Gastroesophageal sphincter (tissue), 4 donors: Measurements from ENCODE around the gene MSANTD2. TPM values are rescaled to one million over a fixed set of nuclear protein-coding genes. Genes with fewer than 3 reads are reported as not detected.

Experiments used
- ATAC-seq: fragments of 150-250 bp; one replicate; pipeline ENCODE4 v1.9.1; 2016; ENCODE audit warnings: mild to moderate bottlenecking, moderate library complexity
- H3K27ac ChIP-seq, 4 donors: fragments of 200-600 bp; sonication (generic) in 3 of 4; 1 replicate in 3 of 4; 2 replicates in 1 of 4; pipeline ENCODE4 v1.5.1; 2016 to 2019
- H3K27me3 ChIP-seq: fragments of 200-600 bp; sonication (generic); one replicate; pipeline ENCODE4 v1.5.1; 2019
- H3K36me3 ChIP-seq, 2 donors: fragments of 200-600 bp; sonication (generic); one replicate each; pipeline ENCODE4 v1.5.1; 2019; ENCODE audit warnings: control low read depth in 1 of 2
- H3K4me1 ChIP-seq, 3 donors: fragments of 200-600 bp; sonication (generic); 1 replicate in 2 of 3; 2 replicates in 1 of 3; pipeline ENCODE4 v1.5.1; 2016 to 2019; ENCODE audit warnings: control low read depth in 2 of 3
- H3K4me3 ChIP-seq, 2 donors: fragments of 200-600 bp; sonication (generic); one replicate each; pipeline ENCODE4 v1.5.1; 2019; ENCODE audit warnings: mild to moderate bottlenecking in 1 of 2, moderate library complexity in 1 of 2
- H3K9me3 ChIP-seq, 3 donors: fragments of 200-600 bp; sonication (generic); one replicate each; pipeline ENCODE4 v1.5.1; 2017 to 2019; ENCODE audit warnings: control low read depth in 2 of 3
- EP300 ChIP-seq: sonication (generic); formaldehyde crosslinking; IDR thresholded peaks from one replicate; pipeline ENCODE4 v1.6.1; 2017; ENCODE audit warnings: antibody characterized with exemption, mild to moderate bottlenecking
- POLR2A ChIP-seq, 2 donors: fragments of 450-650 bp; IDR thresholded peaks; one replicate each; pipeline ENCODE4 v1.6.1; 2017; ENCODE audit warnings: antibody characterized with exemption in 2 of 2, mild to moderate bottlenecking in 2 of 2, moderate library complexity in 1 of 2
- POLR2AphosphoS5 ChIP-seq: sonication (generic); formaldehyde crosslinking; IDR thresholded peaks from one replicate; pipeline ENCODE4 v1.6.1; 2017; ENCODE audit warnings: antibody characterized with exemption
- WGBS, 2 donors: methylation state at CpG; one replicate each; pipeline ENCODE4 v1.1.5; 2018; ENCODE audit warnings: low coverage in 1 of 2; 5-methylcytosine and 5-hydroxymethylcytosine counted together
- total RNA-seq, 4 donors: library from RNA; depleted of rRNA; stranded (reverse); fragments of >200 nt; gene quantifications; one replicate each; pipeline ENCODE4 v1.1.0, GENCODE V29; 2016
- TF ChIP-seq, protein P1 (sequence below), 4 experiments: fragments of 200-600 bp in 2 of 4; fragments of 450-650 bp in 2 of 4; sonication (generic) in 1 of 4; IDR thresholded peaks; one replicate each; pipeline ENCODE4 v1.5.1; 2017 to 2019; ENCODE audit warnings: antibody characterized with exemption in 4 of 4, mild to moderate bottlenecking in 2 of 4, moderate library complexity in 2 of 4

MSANTD2 gene
- total RNA-seq, 4 donors from 2014 or later, result 7.0 to 34.9 (median 13.0) TPM

DNA sequence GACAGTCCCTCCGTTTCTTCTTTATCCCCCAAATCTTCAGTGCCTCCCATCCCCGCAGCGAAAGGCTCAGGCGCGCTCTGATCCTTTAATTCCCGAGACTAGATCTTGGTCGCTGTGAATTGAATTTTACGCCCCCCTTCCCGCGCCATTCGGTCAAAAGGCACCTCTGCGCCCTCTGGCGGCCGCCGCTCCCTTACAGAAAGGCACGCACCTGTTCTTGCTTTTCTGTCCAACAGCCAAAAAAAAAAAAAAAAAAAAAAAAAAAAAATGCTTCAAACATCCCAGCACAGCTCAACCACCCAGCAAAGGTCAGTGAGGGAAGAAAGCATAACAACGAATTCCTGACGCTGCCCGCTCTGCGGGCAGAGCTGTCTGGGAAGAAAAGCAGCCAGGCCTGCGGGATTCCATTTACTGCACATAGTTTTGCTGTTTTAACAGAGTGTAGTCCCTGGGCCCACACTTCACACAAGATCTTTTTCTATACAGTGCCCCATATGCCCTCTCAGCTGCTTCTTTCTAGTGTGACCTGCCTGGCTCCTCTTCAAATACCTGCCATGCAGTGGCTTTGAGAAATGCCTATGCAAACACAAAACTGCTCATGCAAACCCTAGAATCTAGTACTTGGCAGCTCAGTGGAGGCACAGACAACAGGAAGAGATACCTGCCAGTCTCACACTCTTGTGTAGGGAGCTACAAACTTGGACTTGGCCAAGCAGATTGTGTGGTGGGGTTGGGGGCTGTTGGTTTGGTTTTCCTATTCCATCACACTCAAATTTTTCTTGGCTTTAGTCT, 36.9 kb downstream of the MSANTD2 start:
- H3K27ac ChIP-seq, result peak overlapping the region in 3 of 4 donors; percentile 79 to 83 (median 82)
- H3K4me1 ChIP-seq, result peaks cover 0 to 52% (median 24%) of the 10 kb centered on the region in 3 donors
- ATAC-seq, result peak; percentile 15
- H3K9me3 ChIP-seq, result no peaks in the 10 kb centered on the region
- H3K27me3 ChIP-seq, result peaks cover 47% of the 10 kb centered on the region
- peaks cover 0 to 31% of the 10 kb centered on the region in 2 donors for H3K36me3 ChIP-seq
- peak; percentile 49 for TF ChIP-seq POLR2AphosphoS5
- TF ChIP-seq, protein P1, sequence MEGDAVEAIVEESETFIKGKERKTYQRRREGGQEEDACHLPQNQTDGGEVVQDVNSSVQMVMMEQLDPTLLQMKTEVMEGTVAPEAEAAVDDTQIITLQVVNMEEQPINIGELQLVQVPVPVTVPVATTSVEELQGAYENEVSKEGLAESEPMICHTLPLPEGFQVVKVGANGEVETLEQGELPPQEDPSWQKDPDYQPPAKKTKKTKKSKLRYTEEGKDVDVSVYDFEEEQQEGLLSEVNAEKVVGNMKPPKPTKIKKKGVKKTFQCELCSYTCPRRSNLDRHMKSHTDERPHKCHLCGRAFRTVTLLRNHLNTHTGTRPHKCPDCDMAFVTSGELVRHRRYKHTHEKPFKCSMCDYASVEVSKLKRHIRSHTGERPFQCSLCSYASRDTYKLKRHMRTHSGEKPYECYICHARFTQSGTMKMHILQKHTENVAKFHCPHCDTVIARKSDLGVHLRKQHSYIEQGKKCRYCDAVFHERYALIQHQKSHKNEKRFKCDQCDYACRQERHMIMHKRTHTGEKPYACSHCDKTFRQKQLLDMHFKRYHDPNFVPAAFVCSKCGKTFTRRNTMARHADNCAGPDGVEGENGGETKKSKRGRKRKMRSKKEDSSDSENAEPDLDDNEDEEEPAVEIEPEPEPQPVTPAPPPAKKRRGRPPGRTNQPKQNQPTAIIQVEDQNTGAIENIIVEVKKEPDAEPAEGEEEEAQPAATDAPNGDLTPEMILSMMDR (IDR thresholded peaks at IDR 0.05), result peak; percentile 57 to 77 (median 68)
- TF ChIP-seq EP300, result no peak
- WGBS, 2 donors, result 15 to 54% methylated on average over 3 to 9 of the region's 21 CpGs
- peak overlapping the region; percentile 10 to 58 for H3K4me3 ChIP-seq

DNA sequence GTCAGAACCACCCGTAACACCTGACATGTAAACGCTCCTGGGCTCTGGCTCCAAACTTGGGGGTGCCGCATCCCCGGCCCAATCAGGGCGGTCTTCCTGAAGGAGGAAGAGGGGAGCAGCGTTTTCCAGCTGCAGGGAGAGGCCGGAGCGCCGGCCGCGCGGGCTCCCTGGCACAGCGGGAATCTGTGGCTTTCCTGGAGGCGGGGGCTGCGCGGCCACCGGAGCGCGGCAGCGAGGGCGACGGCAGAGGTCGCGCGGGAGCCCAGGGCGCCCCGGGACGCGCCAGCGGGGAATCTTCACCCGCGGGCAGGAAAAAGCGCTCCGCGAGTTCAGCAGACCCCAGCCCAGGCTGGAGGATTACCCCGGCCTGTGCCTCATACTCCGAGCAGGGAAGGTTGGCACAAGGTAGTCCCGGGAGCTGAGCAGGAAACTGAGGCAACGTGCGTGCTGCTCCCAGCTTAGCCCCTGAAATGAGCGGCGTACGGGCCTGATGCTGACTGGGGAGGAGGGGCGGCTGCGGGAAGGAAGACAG, 37.5 kb downstream of the MSANTD2 start:
- WGBS, 2 donors, result no CpG with 5 or more reads among the region's 45 CpGs
- peaks cover 54% of the 10 kb centered on the region for H3K27me3 ChIP-seq
- no peak for ATAC-seq
- peaks cover 0 to 59% (median 28%) of the 10 kb centered on the region in 3 donors for H3K4me1 ChIP-seq
- H3K4me3 ChIP-seq, result peak overlapping the region; percentile 10 to 58
- peak overlapping the region in 3 of 4 donors; percentile 79 to 83 (median 82) for H3K27ac ChIP-seq
- H3K36me3 ChIP-seq, result peaks cover 0 to 25% of the 10 kb centered on the region in 2 donors
- TF ChIP-seq, protein P1 (IDR thresholded peaks at IDR 0.05), result no peak
- no peak for TF ChIP-seq POLR2AphosphoS5
- TF ChIP-seq POLR2A (IDR thresholded peaks at IDR 0.05), result no peak
- no peak for TF ChIP-seq EP300
- no peaks in the 10 kb centered on the region for H3K9me3 ChIP-seq

DNA sequence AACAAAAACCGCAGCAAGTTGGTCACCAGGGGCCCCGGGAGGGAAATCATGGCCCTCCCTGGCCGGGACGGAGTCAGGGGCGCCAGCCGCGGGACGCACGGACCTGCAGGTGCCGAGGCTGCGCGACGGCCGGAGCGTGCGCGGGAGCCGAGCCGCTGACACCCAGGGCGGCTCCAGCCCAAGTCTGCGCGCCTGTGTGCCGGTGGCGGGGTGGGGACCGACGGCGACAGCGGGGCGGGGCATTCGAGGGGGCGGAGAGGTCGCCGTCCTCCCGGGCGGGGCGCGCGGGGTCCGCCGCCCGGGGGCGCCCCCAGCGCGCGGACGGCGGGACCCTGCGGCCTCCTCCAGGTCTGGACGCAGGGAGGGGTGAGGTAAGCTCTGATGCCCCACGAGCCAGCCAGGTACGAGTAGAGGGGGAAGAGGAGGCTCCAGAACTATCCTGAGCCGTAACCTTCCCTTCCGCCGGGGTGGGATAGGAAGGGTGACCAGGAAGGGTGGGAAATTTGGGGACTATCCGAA, 38.0 kb downstream of the MSANTD2 start, which contains the start of gene ESAM:
Gene ESAM, minus strand, starts transcription at position 186 of the 519 bp plus-strand sequence. Its CDS starts 136 bp downstream, at position 50.
- TF ChIP-seq POLR2A (IDR thresholded peaks at IDR 0.05) (peak; percentile 29 to 49), POLR2AphosphoS5 (peak; percentile 37)
- TF ChIP-seq, protein P1 (IDR thresholded peaks at IDR 0.05), result no peak
- H3K36me3 ChIP-seq, result peaks cover 0 to 19% of the 10 kb centered on the region in 2 donors
- H3K9me3 ChIP-seq, result no peaks in the 10 kb centered on the region
- H3K27me3 ChIP-seq, result peaks cover 59% of the 10 kb centered on the region
- H3K27ac ChIP-seq, result peak within 1 kb of the TSS; percentile 49 to 83 (median 80)
- H3K4me3 ChIP-seq, result peak within 1 kb of the TSS; percentile 39 to 58
- H3K4me1 ChIP-seq, result peaks cover 0 to 63% (median 28%) of the 10 kb centered on the region in 3 donors
- WGBS, 2 donors, result 0% methylated on average over 1 of the region's 55 CpGs
- ATAC-seq, result no peak

DNA sequence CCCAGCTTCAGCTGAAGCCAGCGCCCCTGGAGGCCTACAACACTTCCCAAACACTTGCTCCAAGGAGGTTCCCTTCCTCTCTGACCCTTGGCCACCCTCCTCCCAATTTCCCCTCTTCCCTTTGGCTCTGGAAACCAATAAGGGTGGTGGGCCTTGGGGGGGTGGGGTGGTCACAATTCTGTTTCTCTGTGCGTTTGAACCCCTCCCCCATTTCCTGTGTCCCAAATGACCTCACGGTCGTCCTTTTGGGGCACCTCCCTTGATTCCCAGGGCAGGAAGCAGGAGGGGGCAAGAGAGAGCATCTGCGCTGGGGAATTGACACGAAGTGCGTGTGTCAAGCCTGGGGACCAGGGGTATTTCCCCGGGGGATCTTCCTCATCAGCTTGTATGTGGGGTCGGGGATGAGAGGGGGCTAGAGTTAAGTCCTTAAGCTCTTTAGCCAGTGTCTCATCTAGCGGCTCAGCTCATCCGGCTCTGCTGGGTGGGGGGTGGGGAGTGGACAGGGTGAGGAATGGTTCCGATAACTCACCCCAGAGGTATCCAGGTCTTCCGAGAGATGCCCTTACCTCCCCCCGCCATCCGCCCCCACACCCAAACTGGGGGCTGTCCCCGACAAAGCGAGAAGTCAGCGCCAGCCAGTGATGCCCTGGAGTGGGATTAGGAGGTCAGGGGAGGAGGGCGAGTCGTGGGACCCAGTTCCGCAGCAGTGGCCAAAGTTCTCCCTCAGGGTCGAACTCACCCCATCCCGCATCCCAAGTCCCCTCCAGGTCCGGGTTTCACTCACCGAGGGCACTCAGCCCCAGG, 38.7 kb downstream of the MSANTD2 start:
- Histone ChIP-seq H3K27me3 (peaks cover 66% of the 10 kb centered on the region), H3K36me3 (peaks cover 0 to 13% of the 10 kb centered on the region in 2 donors), H3K27ac (peak overlapping the region; percentile 49 to 83 (median 80)), H3K4me1 (peaks cover 0 to 69% (median 28%) of the 10 kb centered on the region in 3 donors), H3K4me3 (peak overlapping the region; percentile 39 to 58), H3K9me3 (no peaks in the 10 kb centered on the region)
- WGBS, 2 donors, result 8 to 18% methylated on average over 6 to 11 of the region's 25 CpGs
- ATAC-seq, result no peak
- TF ChIP-seq POLR2AphosphoS5, result no peak
- TF ChIP-seq EP300, result no peak
- TF ChIP-seq POLR2A (IDR thresholded peaks at IDR 0.05), result no peak
- TF ChIP-seq, protein P1 (IDR thresholded peaks at IDR 0.05), result no peak
